NCI-H187 (cell line): ENCODE data around the gene REXO1.

Experiments
- DNase-seq, 2 experiments: peaks; one replicate each; lab custom pipeline; 2025; lab: John Stamatoyannopoulos, UW

The REXO1 gene

DNA sequence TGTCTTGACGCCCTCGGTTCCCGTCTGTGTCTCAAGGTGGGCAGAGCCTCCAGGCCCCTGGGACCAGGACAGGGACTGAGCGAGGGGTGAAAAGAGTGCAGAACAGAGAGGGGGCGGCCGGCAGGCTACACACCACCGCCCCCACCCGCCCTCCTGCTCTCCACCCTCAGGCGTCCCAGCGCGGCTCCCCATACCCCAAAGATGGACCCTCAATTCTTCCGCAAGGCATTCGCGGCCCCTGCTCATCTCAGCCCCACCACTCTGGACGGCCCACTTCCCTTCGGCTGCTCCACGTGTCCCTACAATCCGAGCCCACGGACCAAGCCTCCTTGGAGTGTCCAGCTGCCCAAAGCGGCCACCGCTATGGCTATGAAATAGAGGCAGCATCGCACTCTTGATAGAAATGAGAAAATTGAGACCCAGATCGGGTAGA lies 13.3 kb upstream of the REXO1 start:
- DNase-seq: no peak

DNA sequence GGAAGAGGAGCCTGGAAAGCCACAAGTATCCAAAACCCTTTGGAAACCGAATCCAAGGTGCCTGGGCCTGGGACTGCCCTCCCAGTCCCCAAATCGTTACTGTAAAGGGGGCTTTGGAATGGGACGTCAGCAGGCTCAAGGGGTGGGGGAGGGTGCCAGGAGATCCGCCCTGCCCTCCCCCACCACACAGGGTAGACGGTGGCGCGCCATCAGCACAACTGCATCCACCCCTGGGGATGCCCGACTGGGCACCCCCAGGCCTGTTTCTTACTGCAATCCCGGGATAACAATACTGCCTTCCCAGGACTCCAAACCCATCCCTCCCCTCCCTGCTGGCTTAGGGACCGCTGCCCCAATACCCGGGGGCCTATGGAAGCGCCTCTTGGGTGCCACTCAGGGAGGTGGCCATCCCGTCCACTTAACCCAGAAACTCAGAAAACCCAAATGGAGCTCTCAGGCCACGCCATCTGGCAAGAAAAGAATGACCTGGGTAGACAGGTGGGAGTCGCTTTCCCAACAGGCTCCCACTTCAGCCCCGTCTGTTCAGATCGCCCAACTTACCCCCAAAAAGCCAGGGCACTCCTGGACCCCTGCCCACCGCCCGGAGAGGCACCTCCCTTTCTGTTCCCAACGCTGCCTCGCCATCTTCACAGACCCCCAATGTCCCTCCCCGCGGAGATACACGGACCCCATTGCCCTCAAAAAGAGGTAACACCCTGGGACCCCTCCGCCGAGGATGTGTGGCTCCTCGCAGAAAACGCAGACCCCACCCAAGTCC lies 12.7 kb upstream of the REXO1 start:
- no peak for DNase-seq

DNA sequence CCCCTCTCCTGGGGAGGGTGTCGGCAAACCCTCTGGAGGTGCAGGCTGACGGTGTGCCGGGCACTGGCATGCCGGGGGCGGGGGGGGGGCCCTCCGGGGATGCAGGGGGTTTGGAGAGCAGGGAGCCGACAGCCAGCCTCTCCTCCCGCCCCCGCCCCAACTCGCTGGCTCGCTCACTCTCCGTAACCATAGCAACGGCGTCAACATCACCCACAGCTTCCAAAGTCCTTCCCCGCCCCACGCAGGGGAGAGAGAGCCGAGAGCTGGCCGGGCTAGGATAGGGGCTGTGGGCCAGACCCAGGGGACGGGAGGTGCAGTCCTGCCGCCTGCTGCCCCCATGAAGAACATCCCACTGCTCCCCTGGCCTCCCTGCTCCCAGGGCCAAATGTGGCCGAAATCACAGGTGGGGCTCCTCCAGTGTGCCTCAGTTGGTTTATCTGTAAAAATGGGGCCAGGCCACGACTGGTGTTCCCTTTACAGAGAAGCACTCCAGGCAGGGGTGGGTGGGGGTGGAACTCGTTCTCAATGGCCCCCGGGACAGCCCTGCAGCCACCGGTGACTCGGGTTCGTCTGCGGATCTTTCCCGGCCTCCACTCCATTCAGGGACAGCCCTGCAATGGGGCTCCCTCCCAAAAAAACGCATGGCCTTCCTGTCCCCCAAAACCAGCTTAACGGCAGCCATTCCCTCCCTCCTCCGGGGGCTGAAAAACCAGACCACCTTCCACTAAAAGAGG lies 11.9 kb upstream of the REXO1 start:
- DNase-seq: no peak

DNA sequence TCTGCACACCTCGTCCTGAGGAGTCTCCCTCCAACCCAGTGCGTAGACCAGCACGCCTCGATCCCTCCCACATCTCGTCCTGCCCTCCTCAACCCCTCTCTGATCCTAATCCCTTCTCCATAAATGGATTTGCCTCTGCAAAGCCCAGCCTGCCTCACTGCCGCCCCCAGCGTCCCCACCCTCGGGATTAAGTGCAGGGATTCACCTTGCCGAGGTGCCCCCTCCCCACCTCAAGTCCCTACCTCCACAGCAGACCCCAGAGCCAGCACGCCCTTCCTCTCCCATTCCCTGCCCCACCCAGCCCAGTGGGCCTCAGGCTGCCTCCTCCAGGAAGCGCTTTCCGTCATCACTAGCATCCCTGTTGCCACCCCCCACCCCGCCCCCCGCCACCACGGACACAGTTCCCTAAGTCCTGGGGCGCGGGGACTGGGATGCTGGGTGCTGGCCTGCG lies 11.1 kb upstream of the REXO1 start:
- DNase-seq: no peak

DNA sequence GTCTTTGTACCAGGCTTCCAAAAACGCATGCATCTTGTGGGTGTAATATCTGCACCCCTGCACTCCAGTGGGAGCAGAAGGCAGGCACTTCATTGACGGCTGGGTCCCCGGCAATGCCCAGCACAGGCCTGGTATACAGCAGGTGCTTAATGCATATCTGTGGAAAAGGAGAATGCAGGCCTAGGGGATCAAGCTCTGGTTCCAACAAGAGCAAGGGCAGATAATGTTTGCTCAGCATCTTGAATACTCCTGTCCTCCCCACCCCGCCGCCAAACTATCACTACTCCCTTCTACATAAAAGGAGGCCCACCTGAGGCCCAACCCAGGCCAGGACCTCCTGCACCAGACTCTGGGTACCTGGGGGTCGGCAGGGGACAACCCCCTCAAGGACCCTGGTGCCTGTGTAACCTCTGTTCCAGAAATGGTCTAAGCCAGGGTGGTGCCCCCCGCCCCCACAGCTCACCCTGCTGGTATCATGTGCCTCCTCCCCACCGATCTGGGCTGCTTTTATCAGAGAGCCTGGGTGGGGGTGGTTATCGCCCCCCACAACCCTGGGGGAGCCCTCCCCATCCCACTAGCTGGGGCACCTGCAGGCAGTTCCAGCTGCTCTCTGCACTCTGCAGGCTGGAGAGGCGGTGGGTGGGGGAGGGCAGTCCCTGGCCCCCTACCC lies 10.3 kb upstream of the REXO1 start:
- DNase-seq: no peak

DNA sequence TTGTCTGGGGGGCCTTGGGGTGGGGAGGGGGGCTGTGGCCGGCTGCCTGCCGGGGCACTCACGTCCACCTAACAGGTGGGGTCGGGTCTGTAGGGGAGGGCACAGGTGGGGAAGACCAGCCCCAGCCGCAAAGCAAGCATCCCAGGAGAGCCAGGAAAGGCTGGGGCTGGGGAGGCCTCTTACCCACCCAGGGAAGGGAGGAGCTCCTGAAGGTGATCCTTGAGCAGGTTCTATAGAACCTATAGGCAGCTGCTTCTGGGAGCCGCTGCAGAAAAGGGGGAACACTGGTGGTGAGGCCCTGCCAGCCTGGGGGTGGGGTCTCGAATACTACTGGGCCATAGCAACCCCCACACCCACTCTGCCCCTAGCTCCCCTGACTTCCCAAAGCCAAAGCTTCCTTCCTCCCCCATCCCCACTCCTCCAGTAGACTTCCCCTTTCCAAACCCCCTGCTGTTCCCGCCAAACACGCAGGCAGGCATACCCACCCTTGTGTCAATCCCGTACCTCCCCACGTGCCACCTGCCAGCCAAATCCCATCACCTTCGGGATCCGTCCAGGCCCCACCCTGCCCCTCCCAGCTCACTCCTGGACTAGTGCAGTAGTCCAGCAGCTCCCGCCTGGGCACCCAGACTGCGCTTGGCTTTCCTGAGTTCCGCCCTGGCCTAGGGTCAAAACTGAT lies 9.5 kb upstream of the REXO1 start:
- no peak for DNase-seq

DNA sequence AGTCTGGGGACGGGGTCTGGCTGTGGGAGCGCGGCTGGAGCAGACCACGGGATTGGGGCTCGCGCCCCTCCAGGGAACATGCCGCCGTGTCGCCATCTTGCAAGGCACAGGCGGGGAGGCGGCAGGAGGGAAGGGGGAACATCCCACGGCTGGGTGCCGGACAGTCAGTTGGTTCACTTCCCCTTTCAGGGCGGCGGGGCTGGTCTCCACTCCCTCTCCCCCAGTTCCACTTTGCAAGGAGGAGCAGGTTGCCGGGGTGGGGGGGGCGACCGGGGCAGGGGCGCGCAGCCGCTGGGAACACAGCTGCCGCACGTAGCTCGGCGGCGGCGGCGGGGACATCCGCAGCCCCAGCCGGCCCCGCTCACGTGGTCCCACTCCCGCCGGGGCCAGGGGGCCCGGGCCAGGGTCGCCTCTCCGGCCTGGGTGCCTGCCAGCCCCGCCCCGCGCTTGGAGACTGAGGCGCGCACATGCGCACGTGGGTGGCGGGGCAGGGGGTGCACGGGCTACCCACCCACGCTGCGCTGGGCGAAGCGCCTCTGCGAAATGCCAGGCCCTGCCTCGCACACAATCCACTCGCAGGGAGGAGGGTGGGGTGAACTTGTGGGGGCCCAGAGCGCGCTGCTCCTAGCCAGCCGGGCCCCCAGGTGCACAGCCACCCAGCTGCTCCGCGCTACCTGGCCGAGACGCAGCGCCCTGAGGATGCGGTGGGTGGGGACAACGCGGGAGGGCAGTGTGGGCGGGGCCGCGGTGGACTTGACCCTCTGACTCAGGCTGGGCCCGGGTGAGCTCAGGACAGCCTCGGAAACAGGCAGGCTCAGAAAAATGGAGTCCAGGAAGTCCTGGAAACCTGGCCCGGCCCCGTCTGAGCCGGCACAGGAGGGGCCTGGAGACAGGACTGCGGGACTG lies 8.7 kb upstream of the REXO1 start:
- no peak for DNase-seq

DNA sequence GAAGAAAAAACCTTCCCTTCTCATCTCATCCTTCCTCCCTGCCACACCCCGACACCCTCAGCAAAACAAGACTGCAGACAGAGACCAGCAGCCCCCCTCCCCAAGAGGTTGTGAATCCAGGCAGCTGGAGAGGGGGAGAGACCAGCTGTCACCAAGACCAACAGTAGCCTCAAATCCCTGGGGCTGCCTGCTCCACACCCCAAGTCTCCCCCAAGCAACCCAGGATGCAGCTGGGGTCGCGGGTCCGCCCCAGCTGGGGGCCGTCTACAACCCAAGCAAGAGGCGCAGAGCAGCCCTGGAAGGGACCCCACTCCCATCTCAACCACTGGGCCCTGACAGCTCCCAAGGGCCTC lies 8.0 kb upstream of the REXO1 start:
- DNase-seq: no peak

DNA sequence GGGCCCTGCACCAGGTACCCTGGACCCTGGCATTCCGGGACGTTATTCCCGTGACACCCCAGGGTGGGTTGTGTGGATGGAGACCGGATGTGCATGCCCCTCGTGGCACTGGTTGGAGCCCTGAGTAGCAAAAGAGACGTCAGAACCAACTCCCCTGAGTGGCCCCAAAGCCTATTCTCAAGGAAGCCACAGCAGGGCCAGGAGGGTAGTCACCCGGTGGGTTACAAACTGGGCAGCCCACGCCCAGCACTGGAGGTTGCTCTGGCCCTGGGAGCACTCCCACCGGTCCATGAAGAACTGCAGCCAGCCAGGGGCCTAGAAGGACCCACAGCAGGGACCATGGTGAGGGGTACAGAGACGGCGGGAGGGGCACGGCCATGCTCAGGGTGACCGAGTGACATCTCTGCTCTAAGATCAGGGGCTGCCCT lies 7.6 kb upstream of the REXO1 start:
- DNase-seq: no peak

DNA sequence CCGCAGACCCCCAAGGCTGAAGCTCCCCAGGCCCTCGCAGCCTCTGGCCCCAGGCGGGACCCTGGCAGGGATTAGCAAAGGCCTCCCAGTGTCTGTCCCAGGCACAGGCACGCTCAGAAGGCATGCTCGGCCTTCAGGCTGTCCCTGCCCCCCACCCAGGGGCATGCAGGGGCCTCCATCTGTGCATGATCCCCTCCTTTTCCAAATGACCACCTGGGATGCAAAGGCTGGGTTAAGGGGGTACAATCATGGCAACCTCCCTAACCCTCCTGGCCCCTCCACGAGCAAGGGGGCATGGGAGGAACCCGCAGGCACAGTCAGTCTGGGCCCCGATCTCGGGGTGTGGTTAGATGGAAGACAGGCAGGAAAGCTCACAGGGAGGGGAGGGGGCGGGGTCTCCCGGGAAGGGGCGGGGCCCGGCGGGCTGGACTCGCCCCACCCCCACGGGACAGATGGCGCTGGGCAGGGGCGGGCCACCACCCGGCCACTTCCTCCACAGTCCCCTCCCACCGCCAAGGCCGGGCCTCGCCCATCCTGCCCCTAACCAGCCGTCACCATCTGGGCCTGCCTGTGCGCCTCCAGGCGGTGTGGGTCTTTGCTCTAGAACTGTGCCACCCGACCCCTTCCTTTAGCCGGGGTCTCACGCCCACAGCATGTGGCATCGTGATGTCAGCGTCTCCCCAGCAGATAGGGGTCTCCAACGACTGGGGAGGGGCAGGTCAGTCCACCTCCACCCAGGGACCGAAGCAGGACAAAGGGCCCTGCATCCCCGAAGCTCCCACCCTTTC lies 7.0 kb upstream of the REXO1 start:
- DNase-seq: peak in 1 of 2 experiments; percentile 27

DNA sequence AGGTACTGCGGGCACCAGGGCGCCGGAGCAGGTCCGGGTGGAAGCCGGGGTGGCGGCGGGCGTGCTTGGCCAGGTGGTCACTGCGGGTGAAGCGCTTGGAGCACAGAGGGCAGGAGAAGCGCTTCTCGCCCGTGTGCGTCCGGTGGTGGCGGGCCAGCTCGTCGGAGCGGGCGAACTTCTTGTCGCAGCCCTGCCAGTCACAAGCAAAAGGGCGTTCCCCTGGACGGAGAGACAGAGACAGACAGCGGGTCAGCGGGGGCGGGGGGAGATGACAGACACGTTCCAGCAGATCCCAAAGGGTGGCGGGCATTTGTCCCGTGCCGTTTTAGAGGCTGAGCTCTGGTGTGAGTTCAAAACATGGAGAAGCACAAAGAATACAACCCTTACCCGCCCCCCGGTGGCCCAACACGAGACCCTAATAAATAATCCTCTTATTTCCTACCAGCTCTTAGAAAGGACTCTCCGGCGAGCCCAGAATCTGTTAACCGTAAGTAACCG lies 6.3 kb upstream of the REXO1 start:
- no peak for DNase-seq

DNA sequence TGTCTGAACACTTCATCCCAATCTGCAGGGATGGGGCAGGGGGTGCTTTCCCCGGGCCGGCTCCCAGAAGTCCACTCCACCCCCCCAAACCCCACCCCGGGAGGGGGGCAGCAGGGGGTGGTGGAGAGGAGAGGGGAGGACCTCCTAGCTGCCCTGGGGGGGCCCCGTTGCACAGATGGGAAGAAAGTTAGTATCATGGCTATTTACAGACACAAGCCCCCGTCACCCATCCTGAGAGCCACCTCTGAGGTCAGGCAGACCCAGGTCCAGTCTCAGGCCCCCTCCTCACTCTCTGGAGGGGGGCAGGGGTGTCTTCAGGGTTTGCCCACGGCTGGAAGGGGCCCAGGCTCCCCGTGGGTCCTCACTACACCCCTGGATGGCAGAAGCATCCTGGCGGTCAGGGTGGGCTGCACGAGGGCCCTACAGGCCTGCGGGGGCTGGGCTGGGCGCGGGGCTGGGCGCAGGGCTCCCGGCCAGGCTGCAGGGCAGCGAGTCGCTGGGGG lies 5.8 kb upstream of the REXO1 start:
- DNase-seq: no peak

DNA sequence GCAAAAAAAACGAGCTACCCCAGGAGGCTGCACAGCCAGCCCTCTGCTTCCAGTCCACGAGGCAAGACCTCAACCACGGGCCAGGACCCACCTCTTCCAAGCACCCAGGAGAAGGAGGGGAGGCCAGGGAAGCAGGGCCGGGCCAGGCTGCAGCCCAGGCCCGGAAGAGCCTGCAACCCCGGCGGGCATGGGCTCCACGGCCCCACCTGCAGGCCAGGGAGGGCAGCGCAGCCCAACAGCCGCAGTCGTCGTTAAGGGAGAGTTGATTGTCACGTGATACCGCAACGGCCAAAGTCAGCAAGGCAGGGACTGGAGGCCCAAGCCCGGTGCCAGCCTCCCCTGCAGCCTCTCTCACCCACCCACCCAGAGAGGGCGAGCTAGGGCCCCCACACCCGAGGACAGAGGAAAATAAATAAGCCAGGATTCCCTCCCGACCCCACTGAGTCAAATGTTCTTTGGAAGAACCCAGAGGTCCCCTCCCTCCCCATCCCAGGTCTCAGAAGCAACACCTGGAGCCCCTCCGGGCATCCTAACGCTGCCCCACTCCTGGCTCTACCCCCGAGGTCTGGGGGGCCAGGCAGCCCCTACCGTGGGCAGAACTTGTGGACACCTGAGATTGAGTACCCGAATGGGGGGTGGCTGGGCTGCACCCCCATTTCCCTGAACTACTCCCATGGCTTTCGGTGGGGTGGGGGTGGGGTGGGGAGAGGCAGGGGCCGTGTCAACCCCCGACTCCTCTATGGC lies 5.2 kb upstream of the REXO1 start:
- peak; percentile 36 to 65 for DNase-seq

DNA sequence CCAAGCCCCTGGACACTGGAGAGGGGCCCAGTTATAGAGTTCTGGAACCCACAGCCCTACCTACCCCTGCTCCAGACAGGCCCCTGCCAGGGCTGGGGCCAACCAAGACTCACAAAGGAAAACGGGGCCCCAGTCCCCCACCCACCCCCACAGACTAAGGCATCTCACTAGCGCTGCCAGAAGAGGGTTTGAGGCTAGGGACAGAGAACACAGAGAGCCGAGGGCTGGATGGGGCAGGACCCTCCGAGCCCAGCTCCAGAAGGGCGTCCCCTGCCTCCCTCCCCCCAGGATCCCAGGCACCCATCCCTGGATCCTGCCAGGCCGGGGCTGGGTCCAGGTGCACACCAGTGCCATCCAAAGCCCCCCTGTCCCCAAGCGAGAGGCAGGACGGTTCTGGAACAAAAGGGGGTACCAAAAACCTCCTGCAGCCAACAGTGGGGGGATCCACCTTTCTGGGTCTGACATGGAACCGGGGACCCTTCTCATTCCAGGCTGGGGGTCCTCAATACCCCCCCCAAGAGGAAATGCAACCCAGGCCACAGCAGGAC lies 4.4 kb upstream of the REXO1 start:
- DNase-seq: no peak

DNA sequence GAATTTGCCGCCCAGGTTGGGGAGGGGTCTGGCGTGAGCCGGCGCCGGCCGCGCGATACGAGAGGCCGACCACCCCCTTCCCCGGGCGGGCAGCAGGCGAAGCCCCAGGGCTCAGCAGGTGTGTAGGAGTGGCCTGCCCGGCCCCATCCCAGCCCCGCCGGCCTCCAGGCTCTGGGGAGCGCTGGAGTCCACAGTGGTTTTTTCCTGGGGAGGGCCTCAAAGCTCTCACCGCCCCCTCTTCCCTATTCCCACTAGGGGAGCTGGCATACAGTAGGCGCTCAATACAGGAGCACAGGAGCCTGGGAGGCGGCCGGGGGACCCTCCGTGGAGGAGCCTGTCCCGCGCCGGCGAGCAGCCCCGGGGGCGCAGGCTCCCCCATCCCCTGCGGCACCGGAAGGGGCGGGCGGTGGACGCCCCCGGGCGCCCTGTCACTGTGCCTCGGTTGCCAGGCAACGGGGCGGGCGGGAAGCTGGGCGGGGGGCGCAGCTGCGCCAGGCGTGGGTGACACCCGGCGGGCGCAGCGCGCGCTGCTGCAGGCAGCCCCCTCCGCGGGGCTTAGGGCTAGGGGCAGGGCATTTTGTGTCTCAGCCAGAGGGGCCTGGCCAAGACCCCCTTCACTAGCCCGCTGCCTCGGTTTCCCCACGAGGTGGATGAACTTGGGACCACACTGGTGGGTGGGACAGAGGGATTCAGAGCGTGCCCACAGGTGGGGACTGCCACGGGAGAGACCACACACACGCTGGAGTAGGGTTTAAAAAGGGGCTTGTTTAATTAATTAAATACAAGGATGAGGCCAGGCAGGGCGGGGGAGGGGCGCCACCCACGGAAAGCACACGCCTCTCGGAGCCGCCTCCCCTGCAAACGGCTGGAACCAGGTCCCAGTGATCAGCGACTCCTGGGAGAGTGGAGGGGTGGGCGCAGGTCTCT lies 3.6 kb upstream of the REXO1 start:
- no peak for DNase-seq

DNA sequence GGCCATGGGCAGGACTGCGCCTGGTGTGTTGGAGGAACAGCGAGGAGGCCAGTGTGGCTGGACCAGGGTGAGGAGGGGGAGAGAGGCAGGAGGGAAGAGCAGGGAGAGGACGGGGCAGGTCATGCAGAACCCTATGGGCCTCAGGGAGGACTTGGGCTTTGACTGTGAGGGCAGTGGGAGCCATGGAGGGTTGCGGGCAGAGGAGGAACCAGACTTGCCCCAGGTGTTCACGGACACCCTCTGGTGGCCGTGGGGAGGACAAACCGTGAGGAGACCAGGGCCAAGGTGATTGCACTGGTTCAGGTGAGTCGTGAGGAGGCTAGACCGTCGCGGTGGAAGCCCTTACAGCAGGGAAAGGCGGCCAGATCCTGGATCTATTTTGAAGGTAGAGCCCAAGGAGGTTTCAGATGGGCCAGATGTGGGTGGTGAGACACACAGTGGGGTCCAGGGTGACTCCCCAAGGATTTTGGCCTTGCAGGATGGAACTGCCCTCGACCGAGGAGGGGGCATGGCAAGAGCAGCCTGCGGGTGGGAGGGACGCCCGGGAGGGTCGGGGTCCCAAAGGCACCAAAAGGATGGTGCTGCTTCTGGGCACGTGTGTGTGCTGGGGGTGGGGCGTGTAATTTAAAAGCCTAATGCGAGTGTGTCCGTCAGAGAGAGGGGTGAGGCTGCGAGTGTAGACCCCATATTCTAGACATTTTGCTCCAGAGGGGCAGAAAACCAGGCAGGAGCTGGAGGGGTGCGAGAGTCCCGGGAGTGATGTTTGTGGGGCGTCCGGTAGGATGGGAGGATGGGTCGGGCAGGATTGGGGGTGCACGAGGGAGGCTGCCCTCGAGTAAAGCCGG lies 2.7 kb upstream of the REXO1 start:
- DNase-seq: no peak

DNA sequence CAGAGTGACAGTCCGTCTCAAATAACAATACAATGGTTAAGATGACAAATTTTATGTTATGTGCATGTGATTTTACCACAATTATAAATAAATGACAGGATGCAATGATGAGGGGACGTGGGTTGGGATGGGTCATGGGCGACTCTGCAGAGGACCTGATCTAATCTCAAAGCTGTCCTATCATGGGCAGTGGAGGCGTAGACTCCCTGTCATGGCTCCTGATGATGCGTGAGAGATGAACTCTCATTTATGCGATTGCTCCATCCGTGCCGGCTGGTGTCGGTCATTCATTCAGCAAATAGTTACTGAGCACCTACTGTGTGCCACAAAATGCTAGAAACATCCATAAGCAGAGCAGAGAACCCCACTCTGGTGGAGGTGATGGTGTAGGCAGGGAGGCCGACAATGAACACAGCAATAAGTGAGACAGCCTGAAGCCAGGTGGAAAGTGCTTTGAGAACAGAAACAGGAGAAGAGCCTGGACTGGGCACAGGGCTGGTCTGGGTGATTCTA lies 1.7 kb upstream of the REXO1 start:
- DNase-seq: no peak
